AG04449 (cell line): Measurements from ENCODE around the gene PAPSS2.

Source experiments
- CTCF ChIA-PET: fragments of 350-600 bp; formaldehyde crosslinking; extraction: SDS; loops from one replicate; lab custom pipeline; 2021; ENCODE audit warnings: antibody characterized with exemption; lab: Yijun Ruan, JAX
- POLR2A ChIA-PET: fragments of 400-600, 350-600 bp; formaldehyde crosslinking; extraction: SDS; loops from one replicate; lab custom pipeline; 2020; ENCODE audit warnings: antibody characterized with exemption, inconsistent platforms; lab: Yijun Ruan, JAX
- DNase-seq: peaks from one replicate; pipeline ENCODE4 v3.0.0-alpha.2; 2010; ENCODE audit warnings: low read depth, low spot score
- H3K4me3 ChIP-seq: 2 replicates; pipeline ENCODE4 v1.5.1; 2011; ENCODE audit warnings: low read depth, mild to moderate bottlenecking, control low read depth, low read length
- TF ChIP-seq, protein P1 (sequence below): IDR thresholded peaks from one replicate; pipeline ENCODE4 v1.5.1; 2011; ENCODE audit warnings: mild to moderate bottlenecking, moderate library complexity, low read length, control low read depth, inconsistent platforms; ENCODE audit not compliant: insufficient read depth; ENCODE audit errors: missing control alignments

The PAPSS2 gene

DNA sequence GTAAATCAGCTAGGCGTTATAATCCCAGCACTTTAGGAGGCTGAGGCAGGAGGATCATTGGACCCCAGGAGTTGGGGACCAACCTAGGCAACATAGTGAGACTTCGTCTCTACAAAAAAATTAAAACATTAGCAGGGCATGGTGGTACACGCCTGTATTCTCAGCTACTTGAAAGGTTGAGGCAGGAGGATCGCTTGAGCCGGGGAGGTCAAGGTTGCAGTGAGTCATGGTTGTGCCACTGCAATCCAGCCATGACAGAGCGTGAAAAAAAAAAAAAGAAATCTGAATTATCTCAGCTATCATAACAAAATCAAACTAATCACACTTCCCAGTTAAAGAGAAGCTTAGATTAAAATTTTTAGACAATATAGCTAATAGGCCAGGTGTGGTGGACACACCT is 123.0 kb downstream of the PAPSS2 start:
- no peak overlapping the region for H3K4me3 ChIP-seq
- ChIA-PET CTCF (interaction anchor here (2.2 kb wide), 1 partner anchor 10 kb away, joined by 7 read pairs; no protein-coding TSS in a partner anchor), POLR2A (no interaction called here)
- TF ChIP-seq, protein P1, sequence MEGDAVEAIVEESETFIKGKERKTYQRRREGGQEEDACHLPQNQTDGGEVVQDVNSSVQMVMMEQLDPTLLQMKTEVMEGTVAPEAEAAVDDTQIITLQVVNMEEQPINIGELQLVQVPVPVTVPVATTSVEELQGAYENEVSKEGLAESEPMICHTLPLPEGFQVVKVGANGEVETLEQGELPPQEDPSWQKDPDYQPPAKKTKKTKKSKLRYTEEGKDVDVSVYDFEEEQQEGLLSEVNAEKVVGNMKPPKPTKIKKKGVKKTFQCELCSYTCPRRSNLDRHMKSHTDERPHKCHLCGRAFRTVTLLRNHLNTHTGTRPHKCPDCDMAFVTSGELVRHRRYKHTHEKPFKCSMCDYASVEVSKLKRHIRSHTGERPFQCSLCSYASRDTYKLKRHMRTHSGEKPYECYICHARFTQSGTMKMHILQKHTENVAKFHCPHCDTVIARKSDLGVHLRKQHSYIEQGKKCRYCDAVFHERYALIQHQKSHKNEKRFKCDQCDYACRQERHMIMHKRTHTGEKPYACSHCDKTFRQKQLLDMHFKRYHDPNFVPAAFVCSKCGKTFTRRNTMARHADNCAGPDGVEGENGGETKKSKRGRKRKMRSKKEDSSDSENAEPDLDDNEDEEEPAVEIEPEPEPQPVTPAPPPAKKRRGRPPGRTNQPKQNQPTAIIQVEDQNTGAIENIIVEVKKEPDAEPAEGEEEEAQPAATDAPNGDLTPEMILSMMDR, result no peak
- no peak for DNase-seq

DNA sequence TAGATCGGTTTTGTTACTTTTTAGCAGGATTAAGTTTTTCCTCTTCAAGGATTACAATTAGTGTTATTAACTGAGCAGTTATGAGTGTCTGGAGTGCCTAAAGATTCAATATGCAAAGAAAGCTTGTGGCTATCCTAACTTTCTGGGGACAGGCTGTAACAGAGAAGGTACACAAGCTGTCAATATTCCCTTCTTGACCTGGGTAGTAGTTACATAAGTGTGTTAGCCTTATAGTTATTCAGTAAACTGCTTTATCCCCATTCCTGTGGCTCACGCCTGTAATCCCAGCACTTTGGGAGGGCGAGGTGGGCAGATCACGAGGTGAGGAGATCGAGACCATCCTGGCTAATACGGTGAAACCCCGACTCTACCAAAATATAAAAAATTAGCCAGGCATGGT is 126.7 kb downstream of the PAPSS2 start:
- DNase-seq, result no peak
- TF ChIP-seq, protein P1, result no peak
- ChIA-PET POLR2A (no interaction called here), CTCF (no interaction called here)
- no peak overlapping the region for H3K4me3 ChIP-seq

DNA sequence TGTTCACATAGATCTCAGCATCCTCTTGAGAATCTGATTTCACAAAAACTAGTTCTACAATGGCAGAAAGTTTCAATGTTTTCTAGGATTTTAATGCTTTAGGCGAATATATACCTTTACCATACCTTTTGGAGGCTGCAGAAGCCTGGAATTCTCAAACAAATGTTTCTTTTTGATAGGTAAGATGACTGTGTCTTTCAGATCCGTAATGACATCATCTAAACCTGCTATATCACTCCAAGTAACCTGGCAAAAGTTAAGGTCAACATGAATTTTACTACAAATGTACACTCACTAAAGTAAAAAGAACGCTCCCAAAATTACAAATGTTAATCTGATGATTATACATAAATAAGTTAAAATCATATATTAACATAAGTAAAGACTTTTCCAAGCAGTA is 130.5 kb downstream of the PAPSS2 start:
- TF ChIP-seq, protein P1, result no peak
- POLR2A ChIA-PET, result no interaction called here
- no peak overlapping the region for H3K4me3 ChIP-seq
- no peak for DNase-seq
- CTCF ChIA-PET, result no interaction called here

DNA sequence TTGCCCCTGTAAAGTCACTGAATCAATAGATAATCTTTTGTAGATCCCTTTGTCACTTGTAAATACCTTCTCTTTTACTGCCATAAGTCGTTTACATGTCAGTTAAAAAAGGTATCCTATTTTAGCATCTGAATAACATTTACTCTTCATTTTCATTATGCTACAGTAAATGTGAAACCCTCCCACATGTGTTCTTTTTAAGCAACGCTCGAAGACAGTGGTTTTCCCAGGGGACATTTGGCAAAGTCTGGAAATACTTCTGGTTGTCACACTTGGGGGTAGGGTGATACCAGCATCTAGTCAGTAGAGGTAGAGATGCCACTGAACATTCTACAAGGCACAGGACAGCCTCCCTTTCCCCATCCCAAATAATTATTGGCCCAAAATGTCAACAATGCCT is 134.6 kb downstream of the PAPSS2 start:
- TF ChIP-seq, protein P1, result no peak
- POLR2A ChIA-PET, result interaction anchor here (0.6 kb wide), 1 partner anchor 48 kb away, joined by 3 read pairs; no protein-coding TSS in a partner anchor
- DNase-seq, result no peak
- CTCF ChIA-PET, result no interaction called here
- H3K4me3 ChIP-seq, result no peak overlapping the region
